Measurements from ENCODE around the gene MAGOHB.
"Not testable (repeated sequence)": the region's sequence is repeated elsewhere in the genome, so short reads cannot be mapped to it uniquely, and the experiment has no call there.

Gene MAGOHB

DNA sequence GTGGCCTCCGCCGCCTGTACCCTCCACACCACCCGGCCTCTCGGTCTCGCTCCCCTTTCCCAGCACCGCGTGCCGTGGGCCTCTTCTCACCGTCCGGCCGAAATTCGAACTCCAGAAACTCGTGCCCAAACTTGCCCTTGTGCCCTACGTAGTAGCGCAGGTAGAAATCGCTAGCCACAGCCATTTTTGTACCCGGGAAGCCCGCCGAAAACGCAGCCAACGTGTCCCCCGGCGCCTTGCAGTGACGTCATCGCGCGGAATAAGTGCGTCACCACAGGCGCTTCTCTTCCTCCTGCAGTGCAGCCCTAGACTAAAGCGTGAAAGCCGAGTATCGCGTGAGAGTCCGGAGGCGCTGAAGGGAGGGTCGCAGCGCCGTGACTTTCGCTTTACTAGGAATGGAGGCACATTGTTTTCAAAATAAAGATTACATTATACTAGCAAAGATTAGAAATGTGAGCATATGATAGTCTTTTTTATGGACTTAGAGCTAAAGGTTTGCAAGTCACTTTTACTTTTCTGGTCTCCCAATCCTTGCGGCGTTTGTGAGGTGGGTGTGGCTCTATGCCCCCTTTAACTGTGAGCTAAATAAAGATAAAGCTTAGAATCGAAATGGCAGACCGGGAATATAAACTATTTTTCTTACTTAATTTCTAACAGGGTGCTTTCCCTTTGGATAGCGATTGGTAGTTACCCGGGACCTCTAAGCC lies at the start of gene MAGOHB:
TSS of gene MAGOHB (minus strand) at position 261 of the 707 bp plus-strand sequence. CDS start at position 184, 77 bp downstream.
- peak; percentile 97 to 99 (median 98) for DNase-seq

DNA sequence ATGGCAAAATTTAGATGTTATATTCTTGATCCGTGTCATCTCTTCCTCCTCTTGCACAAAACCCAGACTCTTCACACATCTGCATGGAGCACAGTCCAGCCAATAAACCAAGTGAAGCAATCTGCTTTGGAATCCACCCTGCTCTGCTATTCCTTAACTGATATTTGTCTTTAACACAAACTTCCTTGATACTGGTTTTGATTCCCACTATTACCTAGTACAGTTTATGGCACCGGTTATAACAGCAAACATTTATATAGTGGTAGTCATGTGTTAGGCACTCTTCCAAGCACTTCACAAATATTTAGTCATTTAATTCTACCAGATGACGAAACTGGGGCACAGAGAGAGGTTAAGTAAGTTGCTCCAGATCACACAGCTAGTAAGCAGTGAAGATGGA lies 47.9 kb upstream of the MAGOHB start:
- DNase-seq, result no peak

DNA sequence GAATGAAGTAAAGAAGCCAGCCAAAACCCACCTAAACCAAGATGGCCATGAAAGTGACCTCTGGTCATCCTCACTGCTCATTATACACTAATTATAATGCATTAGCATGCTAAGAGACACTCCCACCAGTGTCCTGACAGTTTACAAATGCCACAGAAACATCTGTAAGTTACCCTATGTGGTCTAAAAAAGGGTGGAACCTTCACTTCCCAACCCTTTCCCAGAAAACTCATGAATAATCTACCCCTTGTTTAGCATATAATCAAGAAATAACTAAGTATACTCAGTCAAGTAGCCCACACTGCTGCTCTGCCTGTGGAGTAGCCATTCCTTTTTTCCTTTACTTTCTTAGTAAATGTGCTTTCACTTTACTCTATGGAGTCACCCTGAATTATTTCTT lies 40.6 kb upstream of the MAGOHB start:
- no peak for DNase-seq

DNA sequence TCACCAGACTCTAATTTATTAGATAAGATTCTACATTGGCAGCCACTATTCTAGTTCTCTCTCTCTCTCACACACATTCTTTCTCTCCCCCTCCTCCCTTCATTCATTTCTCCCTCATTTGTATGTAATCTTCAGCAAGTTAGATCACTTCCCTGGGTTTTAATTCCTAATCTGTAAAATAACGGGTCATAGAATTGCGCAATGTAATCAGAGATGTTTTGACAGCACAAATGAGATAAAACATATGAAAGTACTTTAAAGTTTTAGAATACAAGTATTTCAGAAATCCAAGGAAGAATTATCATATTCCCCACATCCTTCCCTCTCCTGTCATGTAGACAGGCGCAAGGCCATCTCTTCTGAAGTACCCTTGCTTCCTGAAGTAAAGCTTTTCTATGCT lies 38.8 kb upstream of the MAGOHB start:
- DNase-seq, result no peak

DNA sequence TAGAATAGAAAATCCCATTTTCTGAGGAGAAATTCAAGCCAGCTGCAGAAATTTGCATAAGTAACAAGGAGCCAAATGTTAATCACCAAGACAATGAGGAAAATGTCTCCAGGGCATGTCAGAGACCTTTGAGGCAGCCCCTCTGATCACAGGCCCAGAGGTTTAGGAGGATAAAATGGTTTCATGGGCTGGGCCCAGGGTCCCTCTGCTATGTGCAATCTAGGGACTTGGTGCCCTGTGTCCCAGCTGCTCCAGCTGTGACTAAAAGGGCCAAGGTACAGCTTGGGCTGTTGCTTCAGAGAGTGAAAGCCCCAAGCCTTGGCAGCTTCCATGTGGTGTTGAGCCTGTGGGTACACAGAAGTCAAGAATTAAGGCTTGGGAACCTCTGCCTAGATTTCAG lies 33.2 kb upstream of the MAGOHB start:
- not testable (repeated sequence) for DNase-seq

DNA sequence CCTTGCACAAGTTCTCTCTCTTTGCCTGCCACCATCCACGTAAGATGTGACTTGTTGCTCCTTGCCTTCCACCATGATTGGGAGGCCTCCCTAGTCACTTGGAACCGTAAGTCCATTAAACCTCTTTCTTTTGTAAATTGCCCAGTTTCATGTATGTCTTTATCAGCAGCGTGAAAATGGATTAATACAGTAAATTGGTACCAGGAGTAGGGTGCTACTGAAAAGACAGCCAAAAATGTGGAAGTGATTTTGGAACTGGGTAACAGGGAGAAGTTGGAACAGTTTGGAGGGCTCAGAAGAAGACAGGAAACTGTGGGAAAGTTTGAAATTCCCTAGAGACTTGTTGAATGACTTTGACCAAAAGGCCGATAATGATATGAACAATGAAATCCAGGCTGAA lies 32.5 kb upstream of the MAGOHB start:
- DNase-seq, result no peak

DNA sequence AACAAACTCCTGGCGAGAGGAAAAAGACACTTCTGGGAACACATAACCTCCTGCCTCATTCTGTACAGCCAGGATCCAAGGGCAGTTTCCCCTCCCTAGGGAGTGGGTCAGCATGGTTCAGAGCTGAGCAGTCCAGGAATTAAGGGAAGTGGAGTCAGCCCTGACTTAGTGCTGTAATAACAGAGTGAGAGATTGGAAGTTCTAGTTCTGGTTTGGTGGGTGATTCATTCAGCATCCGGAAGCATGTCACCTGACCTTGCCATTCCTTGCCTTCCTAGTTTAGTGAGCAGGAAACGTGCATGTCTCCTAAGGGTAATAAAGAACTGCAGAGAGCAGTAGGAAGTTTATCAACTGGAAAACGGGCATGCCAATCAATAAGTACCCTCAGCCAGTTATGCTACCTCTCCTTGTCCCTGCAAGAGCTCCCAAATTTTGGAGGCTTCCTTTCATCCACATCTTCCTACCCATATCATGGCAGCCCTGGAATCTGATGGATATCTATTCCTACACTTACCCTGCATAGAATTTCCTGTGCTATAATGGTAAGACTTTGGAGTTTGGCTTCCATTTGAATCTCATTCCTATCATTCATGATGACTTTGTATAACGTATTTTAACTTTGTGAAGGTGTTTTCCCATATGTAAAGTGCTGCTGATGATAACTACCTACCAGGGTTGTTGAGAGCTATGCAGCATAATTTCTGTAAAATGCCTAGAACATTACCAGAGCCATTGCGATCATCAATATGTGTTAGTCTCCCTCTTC lies 28.5 kb upstream of the MAGOHB start:
- peak in 1 of 3 donors; percentile 5 for DNase-seq

DNA sequence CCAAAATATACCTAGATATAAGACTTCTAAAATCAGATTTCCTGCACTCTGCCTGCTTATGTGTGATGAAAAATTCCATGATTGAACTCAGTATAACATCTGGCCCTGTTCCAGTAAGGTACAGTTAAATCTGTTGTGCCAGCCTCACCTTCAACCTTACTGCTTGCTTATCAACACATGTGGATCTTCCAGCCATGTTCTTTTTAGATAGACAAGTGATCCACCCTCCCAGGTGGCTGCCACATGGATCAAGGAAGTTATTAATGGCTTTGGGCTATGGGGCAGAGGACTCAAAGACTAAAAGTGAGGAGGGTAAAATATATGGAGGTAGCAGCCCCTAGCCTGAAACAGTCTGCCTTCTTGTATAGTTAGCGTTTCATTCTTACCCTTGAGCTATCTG lies 25.3 kb upstream of the MAGOHB start:
- no peak for DNase-seq

DNA sequence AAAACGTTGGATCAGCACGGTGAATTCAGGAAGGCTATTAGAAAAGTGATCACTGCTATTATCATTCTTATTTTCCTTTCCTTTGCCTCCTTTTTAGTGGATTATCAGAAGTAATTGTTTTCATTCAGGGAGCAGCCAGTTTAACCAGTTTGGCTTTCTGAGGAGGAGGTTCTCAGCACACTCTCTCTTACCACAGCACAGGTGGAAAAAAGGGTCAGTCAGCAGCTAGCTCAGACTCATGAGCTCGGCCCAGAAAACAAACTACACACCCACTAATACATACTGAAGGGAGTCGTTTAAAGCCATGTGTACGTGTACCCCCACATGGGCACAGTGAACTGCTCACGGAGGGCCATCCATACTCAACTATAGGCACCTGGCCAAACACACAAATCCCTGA lies 23.2 kb upstream of the MAGOHB start:
- no peak for DNase-seq

DNA sequence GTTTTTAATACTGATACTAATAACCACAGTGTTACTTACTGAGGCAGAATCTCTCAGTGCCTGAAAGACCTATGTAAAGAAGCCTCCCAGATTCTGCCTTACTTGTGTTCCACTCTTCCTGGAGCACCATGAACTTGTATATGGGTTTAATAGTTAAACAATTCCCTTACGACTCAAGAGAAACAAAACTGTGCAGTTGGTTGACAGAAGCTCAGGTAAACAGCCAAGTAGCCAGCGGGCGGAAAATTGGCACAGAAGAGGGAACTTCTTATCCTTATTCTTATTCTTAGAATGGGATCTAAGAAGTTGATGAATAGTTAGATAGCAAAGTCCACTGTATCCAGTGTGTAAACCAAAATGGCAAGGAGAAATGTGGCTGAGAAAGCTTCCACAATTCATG lies 22.7 kb upstream of the MAGOHB start:
- DNase-seq, result no peak

DNA sequence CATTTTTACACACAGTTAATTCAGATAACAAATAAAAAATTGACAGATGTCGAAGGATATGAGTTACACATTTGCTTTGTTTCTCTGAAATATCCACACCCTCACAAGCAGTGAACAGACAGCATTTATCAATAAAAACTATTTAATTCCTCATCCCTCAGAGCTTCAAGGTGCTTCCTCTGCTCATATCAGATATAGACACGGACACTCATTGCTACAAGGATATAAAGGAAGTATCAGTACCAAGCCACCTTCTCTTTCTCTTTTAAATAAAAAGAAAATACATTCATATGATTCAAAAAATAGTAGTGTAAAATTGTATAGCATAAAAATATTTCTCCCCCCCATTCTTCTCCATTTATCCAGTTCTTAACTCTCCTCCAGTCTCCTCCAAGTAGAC lies 21.9 kb upstream of the MAGOHB start:
- DNase-seq, result no peak

DNA sequence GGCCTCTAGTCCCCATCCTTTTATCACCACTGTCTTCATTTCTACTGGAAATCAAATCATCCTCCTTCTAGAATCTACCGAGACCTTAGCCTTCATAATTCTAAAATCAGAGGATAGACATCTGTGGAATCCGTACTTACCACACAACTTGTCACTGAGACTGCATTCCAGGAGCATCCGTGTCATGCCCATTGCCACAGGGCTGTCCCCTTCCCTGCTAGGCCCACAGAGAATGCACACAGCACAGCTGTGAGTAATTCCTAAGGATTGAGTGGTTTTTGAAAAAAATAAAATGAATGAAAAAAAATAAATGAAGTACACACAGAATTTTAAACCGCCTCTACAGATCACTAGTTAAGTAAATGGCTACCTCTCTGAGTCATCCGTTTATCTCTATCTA lies 21.0 kb upstream of the MAGOHB start:
- DNase-seq, result no peak

DNA sequence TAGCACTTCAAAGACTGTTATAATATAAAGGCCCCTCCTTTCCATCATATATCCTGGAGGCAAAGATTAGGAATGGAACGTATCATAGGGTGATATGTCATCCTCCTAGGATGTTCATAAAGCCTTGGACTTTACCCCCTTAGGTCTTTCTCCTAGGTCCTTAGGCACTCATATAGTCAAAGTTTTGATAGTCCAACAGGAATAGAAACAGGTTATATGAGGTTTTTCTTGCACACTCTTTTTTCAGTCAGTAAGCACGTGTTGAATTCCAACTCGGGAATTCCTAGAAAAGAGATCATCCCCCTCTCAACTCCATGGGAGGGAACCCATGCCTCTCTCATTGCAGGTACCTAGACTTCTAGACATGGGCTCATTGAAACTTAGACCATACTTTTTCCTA lies 20.1 kb upstream of the MAGOHB start:
- no peak for DNase-seq

DNA sequence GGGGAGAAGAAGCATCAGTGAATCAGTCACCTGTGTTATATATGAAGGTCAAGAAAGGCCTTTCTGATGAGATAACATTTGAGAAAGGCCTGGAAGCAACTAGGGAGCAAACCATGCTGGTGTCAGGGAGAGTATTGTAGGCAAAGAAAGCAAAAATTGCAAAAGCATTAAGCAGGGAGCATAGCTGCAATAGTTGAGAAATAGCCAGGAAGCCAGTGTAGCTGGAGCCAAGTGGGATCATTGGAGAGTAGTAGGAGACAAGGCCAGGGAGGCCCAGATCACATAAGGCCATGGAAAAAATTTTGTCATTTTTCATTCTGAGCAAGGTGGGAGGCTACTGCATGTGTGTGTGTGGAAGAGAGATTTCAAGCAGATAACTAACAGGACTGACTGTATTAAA lies 18.8 kb upstream of the MAGOHB start:
- DNase-seq, result no peak

DNA sequence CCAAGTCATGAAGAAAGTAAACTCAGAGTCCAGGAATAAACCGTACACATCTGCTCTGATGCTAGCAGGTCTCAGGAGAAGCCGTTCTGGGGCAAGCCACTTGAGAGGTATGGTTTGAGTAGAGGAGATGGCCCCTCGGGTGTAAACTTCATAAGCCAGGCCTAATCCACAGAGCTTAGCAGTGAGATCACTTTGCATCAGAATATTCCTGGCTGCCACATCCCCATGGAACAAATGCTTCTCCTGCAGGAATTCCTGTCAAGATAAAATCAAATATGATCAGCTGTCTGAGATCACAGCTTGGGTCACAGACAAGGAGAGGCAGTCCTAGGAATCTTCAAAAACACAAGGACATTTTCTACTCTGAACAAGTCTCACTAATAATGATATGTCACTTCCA lies 11.2 kb upstream of the MAGOHB start:
- no peak for DNase-seq

DNA sequence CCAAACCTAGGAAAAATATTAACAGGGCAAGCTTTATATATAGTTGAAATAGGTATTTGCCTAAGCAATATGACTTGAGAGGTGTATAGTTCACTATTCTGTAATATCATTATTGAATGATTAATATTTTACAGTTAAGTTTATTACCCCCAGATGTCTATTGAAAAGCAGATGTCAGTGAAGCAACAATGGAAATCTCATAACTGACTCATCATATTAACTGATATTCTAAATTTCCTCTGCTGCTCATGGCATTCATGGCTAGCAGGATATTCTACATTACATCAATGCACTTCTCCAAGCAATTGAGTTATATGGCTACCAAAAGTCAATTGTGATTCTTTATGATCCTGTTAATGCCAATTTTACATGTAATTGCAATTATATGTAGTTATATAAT lies 9.7 kb upstream of the MAGOHB start:
- DNase-seq, result peak in 2 of 3 donors; percentile 16 to 26

DNA sequence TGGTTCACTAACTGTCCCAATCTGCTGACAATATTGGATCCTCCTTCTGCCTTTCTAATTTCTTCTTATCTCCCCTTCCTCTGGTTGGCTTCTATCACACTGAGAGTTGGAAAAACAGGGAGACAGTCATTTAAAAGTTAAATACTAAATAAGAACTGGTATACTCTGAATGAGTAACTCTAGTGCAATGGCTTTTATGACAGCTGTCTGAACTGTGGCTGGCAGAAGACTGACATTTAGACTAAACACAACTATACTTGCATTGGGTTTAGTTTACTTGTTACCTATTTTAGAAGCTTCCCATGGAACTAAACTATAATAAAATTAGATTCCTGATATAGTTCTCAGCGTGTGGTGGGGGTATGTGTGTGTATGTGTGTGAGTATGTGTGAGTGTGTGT lies 7.9 kb upstream of the MAGOHB start:
- no peak for DNase-seq

DNA sequence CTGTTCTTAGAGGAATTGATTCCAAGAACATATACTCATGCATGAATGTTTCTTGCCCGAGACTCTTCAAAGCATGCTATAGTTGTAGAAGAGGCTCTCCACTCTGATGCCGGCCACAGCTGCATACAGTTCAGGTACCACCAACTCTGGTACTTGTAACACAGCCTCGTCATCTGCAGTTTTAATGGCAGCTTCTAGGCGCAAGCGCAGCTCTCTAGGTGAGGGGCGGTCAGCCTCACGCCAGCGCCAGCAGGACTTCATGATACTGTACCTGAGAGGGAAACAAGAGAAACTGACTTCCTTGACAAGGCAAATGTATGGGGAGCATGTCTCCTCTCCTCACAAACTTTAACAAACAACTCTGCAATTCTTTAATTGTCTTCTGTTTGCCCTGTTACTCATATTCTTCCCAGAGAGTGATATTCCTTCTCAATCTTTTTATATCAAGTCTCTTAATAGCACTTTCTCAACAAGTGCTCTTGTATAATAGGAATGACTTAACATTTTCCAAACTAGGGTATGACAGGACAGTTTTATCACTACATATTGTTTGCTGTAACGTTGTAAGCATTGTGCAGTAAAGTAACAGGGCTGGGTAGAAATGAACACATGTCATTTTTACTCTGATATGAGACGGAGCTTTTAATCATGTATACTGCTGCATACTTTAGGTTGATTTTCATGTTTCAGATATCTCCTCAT lies 6.8 kb upstream of the MAGOHB start:
- DNase-seq, result no peak

DNA sequence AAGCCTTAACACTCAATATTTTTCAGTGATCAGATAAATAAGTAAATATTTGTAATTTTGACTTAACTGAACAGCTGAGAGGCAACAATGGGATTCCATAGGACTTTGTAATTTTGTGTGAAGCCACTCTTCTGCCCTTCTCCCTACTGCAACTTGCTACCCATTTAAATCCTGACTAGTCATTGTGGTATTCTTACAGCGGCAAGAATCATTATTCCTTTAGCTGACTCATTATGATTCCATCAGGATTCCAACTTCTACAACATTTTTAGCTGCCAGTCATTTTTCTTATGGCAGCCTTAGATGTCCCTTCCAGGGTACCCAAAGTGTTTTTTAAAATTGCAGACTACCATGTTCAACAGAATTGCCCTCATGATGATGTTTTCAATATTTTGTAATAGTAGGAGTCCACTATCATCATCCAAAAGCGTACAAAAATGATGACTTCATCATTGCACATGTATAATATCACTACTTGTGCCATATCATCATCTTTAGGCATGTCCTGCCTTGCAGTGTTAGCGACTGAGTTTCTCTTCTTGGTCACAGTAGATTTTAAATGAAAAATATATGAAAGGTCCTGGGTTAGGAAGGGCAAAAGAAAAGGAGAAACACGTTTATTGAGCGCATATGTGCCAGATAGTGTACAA lies 5.1 kb upstream of the MAGOHB start:
- DNase-seq, result peak; percentile 2 to 28 (median 10)

DNA sequence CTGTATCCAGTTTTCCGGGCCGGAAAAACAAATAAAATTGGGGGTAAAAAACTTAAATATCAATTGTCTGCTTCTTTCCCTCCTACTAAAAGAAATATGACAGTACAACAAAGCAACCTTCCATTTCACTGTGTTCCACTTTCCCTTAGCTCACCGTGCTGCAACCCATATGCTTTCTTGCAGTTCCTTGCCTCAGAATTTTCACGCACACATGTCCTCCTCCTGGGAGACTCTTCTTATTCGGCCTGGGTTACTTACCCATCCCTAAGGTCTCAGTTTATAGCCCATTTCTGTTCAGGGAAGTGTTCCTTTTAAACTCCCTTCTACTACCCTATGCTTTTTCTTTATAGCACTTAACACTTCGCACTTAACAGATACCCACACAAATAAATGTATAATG lies 4.5 kb upstream of the MAGOHB start:
- no peak for DNase-seq

DNA sequence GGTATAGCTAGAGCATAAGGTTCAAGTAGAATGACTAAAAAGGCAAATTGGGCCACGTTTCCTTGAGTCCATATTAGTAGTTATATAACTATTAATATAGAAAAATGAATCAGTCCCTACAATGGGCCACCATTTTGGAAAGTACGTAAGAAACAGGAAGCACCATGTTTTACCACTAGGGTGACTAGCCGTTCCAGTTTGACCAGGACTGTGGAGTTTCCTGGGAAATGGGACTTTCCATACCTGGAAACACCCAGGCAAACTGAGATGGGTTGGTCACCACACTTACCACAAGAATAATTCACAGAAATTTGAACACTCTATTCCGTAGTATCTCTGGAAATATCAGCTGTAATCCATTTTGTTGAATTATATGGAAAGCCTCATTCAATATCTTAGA lies 2.1 kb upstream of the MAGOHB start:
- DNase-seq, result peak; percentile 73 to 86 (median 80)

DNA sequence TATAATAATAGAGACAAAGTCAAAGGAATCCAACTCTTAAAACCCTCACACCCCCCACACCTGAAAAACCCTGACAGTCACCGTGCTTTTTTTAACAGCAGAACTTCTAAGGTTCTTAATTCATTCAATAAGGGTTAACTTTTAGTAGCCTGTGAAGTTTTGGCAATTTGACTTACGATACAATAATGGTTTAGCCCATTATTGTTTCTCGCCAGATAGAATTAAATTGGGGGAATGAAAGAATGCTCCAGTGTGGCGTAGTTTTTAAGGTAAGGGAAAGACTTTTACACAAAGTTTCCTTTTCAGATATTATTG lies 604 bp upstream of the MAGOHB start:
- DNase-seq, result no peak

DNA sequence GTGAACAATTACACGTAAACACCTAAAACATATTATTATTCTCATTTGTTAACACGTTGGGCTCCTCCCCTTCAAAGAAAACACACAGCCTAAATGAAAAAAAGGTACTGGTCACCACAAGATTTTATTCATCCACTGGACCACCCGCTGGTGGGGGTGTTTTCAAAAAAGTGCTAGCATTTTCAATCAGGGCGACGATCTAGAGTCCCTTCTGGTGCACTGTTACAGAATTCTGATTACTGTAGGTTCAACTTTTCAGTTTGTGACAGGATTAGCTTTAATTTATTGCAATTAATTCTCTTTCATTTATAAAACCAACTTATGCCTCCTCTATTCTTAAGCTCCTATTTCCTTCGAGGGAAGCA lies 443 bp downstream of the MAGOHB start:
- no peak for DNase-seq

DNA sequence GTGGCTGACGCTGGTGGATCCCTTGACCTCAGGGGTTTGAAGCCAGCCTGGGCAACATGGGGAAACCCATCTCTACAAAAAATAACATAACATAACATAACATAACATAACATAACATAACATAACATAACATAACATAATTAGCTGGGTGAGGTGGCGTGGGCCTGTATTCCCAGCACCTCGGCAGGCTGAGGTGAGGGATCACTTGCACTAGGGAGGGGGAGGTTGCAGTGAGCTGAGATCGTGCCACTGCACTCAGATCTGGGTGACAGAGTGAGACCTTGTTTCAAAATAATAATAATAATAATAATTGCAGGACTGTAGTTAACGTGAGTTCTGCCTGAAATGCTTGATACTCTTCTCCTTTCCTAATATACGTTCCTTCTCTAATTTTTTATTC lies 1.3 kb downstream of the MAGOHB start:
- no peak for DNase-seq

Data from suppressor macrophage treated with lipopolysaccharide for 1 hour (primary cell).